ENCODE measurements around the gene CPD. TPM values are rescaled to one million over a fixed set of nuclear protein-coding genes. Genes with fewer than 3 reads are reported as not detected.

Gene CPD
- total and polyA plus RNA-seq, 2 of the 13 experiments (the other 11 are each of a cell fraction or from before 2014, with no cell fraction given) = 46.1 to 72.3 TPM

GRCh38 chr17:30352240-30352814, 26.4 kb upstream of the CPD start (continued):
- TF ChIP-seq ZNF629 (CRISPR knock-in tag; conservative IDR thresholded peaks at IDR 0.05) (no peak), ZNF713 (CRISPR knock-in tag; IDR thresholded peaks at IDR 0.05) (no peak), ZFP37 (CRISPR knock-in tag; IDR thresholded peaks at IDR 0.05; ENCODE audit: borderline replicate concordance) (no peak), TBX2 (CRISPR knock-in tag; IDR thresholded peaks at IDR 0.05; ENCODE audit: borderline replicate concordance) (peak; percentile 45; the same call in 1 of the 2 replicates), XRCC5 (optimal IDR thresholded peaks at IDR 0.05; ENCODE audit: low read length) (no peak), POGZ (CRISPR knock-in tag; IDR thresholded peaks at IDR 0.05) (0 out of 2 replicates have a peak, but pooled peaks have one; percentile 31), MBNL3 (CRISPR knock-in tag; conservative IDR thresholded peaks at IDR 0.05) (no peak), SMARCC2 (IDR thresholded peaks at IDR 0.05) (no peak), NR0B2 (CRISPR knock-in tag; IDR thresholded peaks at IDR 0.05) (no peak), FOSL1 (CRISPR knock-in tag; IDR thresholded peaks at IDR 0.05; ENCODE audit: borderline replicate concordance) (peak; percentile 83), ZNF460 (CRISPR knock-in tag; IDR thresholded peaks at IDR 0.05; ENCODE audit: borderline replicate concordance) (no peak), SIX4 (CRISPR knock-in tag; IDR thresholded peaks at IDR 0.05) (no peak), ZNF609 (CRISPR knock-in tag; IDR thresholded peaks at IDR 0.05; ENCODE audit: borderline replicate concordance) (peak; percentile 29; the same call in 1 of the 2 replicates), EP300 (IDR thresholded peaks at IDR 0.05; ENCODE audit: low read depth in 2 of 2, low read length in 2 of 2) (peak in 1 of 2 experiments; percentile 62; a peak in 2 of 4 replicates), EP300 (CRISPR knock-in tag; IDR thresholded peaks at IDR 0.05; ENCODE audit: borderline replicate concordance) (no peak), ZNF550 (CRISPR knock-in tag; IDR thresholded peaks at IDR 0.05; ENCODE audit: borderline replicate concordance) (no peak), GATA4 (IDR thresholded peaks at IDR 0.05; ENCODE audit: borderline replicate concordance, low read depth) (no peak), ZMYM4 (CRISPR knock-in tag; IDR thresholded peaks at IDR 0.05) (peak; percentile 41; the same call in 1 of the 2 replicates)
- TF ChIP-seq, protein P1, sequence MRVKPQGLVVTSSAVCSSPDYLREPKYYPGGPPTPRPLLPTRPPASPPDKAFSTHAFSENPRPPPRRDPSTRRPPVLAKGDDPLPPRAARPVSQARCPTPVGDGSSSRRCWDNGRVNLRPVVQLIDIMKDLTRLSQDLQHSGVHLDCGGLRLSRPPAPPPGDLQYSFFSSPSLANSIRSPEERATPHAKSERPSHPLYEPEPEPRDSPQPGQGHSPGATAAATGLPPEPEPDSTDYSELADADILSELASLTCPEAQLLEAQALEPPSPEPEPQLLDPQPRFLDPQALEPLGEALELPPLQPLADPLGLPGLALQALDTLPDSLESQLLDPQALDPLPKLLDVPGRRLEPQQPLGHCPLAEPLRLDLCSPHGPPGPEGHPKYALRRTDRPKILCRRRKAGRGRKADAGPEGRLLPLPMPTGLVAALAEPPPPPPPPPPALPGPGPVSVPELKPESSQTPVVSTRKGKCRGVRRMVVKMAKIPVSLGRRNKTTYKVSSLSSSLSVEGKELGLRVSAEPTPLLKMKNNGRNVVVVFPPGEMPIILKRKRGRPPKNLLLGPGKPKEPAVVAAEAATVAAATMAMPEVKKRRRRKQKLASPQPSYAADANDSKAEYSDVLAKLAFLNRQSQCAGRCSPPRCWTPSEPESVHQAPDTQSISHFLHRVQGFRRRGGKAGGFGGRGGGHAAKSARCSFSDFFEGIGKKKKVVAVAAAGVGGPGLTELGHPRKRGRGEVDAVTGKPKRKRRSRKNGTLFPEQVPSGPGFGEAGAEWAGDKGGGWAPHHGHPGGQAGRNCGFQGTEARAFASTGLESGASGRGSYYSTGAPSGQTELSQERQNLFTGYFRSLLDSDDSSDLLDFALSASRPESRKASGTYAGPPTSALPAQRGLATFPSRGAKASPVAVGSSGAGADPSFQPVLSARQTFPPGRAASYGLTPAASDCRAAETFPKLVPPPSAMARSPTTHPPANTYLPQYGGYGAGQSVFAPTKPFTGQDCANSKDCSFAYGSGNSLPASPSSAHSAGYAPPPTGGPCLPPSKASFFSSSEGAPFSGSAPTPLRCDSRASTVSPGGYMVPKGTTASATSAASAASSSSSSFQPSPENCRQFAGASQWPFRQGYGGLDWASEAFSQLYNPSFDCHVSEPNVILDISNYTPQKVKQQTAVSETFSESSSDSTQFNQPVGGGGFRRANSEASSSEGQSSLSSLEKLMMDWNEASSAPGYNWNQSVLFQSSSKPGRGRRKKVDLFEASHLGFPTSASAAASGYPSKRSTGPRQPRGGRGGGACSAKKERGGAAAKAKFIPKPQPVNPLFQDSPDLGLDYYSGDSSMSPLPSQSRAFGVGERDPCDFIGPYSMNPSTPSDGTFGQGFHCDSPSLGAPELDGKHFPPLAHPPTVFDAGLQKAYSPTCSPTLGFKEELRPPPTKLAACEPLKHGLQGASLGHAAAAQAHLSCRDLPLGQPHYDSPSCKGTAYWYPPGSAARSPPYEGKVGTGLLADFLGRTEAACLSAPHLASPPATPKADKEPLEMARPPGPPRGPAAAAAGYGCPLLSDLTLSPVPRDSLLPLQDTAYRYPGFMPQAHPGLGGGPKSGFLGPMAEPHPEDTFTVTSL (CRISPR knock-in tag; IDR thresholded peaks at IDR 0.05; ENCODE audit: borderline replicate concordance) = 0 out of 2 replicates have a peak, but pooled peaks have one; percentile 37
